Body of pancreas (tissue), 4 donors: ENCODE results near the gene PRKD3. TPM values are rescaled to one million over a fixed set of nuclear protein-coding genes. Genes with fewer than 3 reads are reported as not detected.

ENCODE experiments used
- ATAC-seq: fragments of 150-250 bp; one replicate; pipeline ENCODE4 v1.9.1; 2016
- DNase-seq, 4 donors: peaks; one replicate each; pipeline ENCODE4 v3.0.0-alpha.2; 2019
- H3K27ac ChIP-seq, 4 donors: fragments of 200-600 bp; sonication (generic); 1 replicate in 3 of 4; 2 replicates in 1 of 4; pipeline versions ENCODE4 v1.5.1 to v1.6.1; 2016 to 2019; ENCODE audit warnings: mild to moderate bottlenecking in 1 of 4, mixed read lengths in 1 of 4, moderate library complexity in 1 of 4
- H3K27me3 ChIP-seq, 2 donors: fragments of 200-600 bp; sonication (generic); one replicate each; pipeline ENCODE4 v1.6.0; 2016; ENCODE audit warnings: mild to moderate bottlenecking in 1 of 2
- H3K36me3 ChIP-seq, 2 donors: fragments of 200-600 bp; sonication (generic); replicated peaks in 1 of 2; 2 replicates each; pipeline ENCODE4 v1.5.1; 2016; ENCODE audit warnings: low read depth in 2 of 2; ENCODE audit not compliant: insufficient read depth in 1 of 2
- H3K4me1 ChIP-seq: fragments of 200-600 bp; sonication (generic); one replicate; pipeline ENCODE4 v1.6.0; 2016
- H3K4me3 ChIP-seq, 2 donors: fragments of 200-600 bp; sonication (generic); 1 replicate in 1 of 2; 2 replicates in 1 of 2; pipeline ENCODE4 v1.5.1; 2016 to 2019
- H3K9me3 ChIP-seq, 3 donors: fragments of 200-600 bp; sonication (generic); 1 replicate in 2 of 3; 2 replicates in 1 of 3; pipeline ENCODE4 v1.5.1; 2016
- POLR2A ChIP-seq, 3 donors: fragments of 450-650 bp; IDR thresholded peaks; one replicate each; pipeline ENCODE4 v1.6.1; 2016; ENCODE audit warnings: antibody characterized with exemption in 3 of 3, mild to moderate bottlenecking in 2 of 3
- WGBS, 2 donors: methylation state at CpG; one replicate each; pipeline ENCODE4 v1.1.5; 2017; 5-methylcytosine and 5-hydroxymethylcytosine counted together
- intact Hi-C: fragments of 100-400 bp; cut with DNase I; formaldehyde crosslinking; loops from one replicate; pipeline ENCODE4 v1.15.1; 2023
- total RNA-seq, 2 donors: library from RNA; depleted of rRNA; stranded (reverse); fragments of >200 nt; gene quantifications; one replicate each; pipeline ENCODE4 v1.1.0, GENCODE V29; 2016
- TF ChIP-seq, protein P1 (sequence below), 7 experiments: fragments of 450-650 bp in 4 of 7; fragments of 200-600 bp in 3 of 7; sonication (generic) in 3 of 7; IDR thresholded peaks; one replicate each; pipeline ENCODE4 v1.5.1; 2016 to 2019; ENCODE audit warnings: antibody characterized with exemption in 7 of 7

The PRKD3 gene
- total RNA-seq, 2 donors from 2014 or later = 8.2 to 15.3 TPM

GRCh38 chr2:37338933-37339332, 14.3 kb upstream of the PRKD3 start:
- Histone ChIP-seq H3K36me3 (no peaks in the 10 kb centered on the region), H3K27me3 (no peaks in the 10 kb centered on the region), H3K9me3 (no peaks in the 10 kb centered on the region), H3K27ac (no peak overlapping the region), H3K4me3 (no peak overlapping the region), H3K4me1 (no peaks in the 10 kb centered on the region)
- no peak for DNase-seq
- WGBS, 2 donors = 74 to 75% methylated on average over 4 of the region's 4 CpGs
- no peak for ATAC-seq
- no peak for TF ChIP-seq POLR2A (IDR thresholded peaks at IDR 0.05)
- TF ChIP-seq, protein P1, sequence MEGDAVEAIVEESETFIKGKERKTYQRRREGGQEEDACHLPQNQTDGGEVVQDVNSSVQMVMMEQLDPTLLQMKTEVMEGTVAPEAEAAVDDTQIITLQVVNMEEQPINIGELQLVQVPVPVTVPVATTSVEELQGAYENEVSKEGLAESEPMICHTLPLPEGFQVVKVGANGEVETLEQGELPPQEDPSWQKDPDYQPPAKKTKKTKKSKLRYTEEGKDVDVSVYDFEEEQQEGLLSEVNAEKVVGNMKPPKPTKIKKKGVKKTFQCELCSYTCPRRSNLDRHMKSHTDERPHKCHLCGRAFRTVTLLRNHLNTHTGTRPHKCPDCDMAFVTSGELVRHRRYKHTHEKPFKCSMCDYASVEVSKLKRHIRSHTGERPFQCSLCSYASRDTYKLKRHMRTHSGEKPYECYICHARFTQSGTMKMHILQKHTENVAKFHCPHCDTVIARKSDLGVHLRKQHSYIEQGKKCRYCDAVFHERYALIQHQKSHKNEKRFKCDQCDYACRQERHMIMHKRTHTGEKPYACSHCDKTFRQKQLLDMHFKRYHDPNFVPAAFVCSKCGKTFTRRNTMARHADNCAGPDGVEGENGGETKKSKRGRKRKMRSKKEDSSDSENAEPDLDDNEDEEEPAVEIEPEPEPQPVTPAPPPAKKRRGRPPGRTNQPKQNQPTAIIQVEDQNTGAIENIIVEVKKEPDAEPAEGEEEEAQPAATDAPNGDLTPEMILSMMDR (IDR thresholded peaks at IDR 0.05) = no peak
- intact Hi-C loops = no loop called here

GRCh38 chr2:37337620-37338280, 13.1 kb upstream of the PRKD3 start:
- Histone ChIP-seq H3K27me3 (no peaks in the 10 kb centered on the region), H3K36me3 (no peaks in the 10 kb centered on the region), H3K27ac (no peak overlapping the region), H3K9me3 (no peaks in the 10 kb centered on the region), H3K4me3 (no peak overlapping the region), H3K4me1 (no peaks in the 10 kb centered on the region)
- TF ChIP-seq, protein P1 (IDR thresholded peaks at IDR 0.05) = no peak
- no peak for TF ChIP-seq POLR2A (IDR thresholded peaks at IDR 0.05)
- ATAC-seq (no peak), DNase-seq (no peak)
- intact Hi-C loops = no loop called here
- 65 to 66% methylated on average over 7 of the region's 7 CpGs for WGBS, 2 donors

- intact Hi-C loops = no loop called here
- no peak overlapping the region for H3K27ac ChIP-seq
- H3K36me3 ChIP-seq = no peaks in the 10 kb centered on the region
- no peaks in the 10 kb centered on the region for H3K27me3 ChIP-seq
- TF ChIP-seq POLR2A (IDR thresholded peaks at IDR 0.05) = no peak
- TF ChIP-seq, protein P1 (IDR thresholded peaks at IDR 0.05) = no peak
- no peaks in the 10 kb centered on the region for H3K4me1 ChIP-seq
- DNase-seq (no peak), ATAC-seq (no peak)
- no peak overlapping the region for H3K4me3 ChIP-seq
- no peaks in the 10 kb centered on the region for H3K9me3 ChIP-seq
- 88 to 93% methylated on average over 2 of the region's 2 CpGs for WGBS, 2 donors
These were observed 11.0 kb upstream of the PRKD3 start for GRCh38 chr2:37335604-37336003.

DNA sequence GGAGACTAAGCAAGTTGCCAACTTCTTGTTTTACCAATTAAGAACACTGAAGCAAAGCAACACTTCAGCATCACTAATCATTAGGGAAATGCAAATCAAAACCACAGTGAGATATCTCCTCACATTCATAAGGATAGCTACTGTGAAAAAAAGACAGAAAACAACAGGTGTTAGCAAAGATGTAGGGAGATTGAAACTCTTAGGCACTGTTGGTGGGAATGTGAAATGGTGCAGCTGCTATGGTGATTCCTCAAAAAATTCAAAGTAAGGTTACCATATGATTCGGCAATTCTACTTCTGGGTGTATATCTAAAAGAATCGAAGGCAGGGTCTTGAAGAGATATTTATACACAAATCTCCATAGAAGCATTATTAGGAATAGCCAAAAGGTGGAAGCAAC, 8.6 kb upstream of the PRKD3 start:
- Histone ChIP-seq H3K4me1 (no peaks in the 10 kb centered on the region), H3K9me3 (no peaks in the 10 kb centered on the region), H3K27ac (no peak overlapping the region), H3K36me3 (no peaks in the 10 kb centered on the region), H3K4me3 (no peak overlapping the region), H3K27me3 (no peaks in the 10 kb centered on the region)
- TF ChIP-seq, protein P1 (IDR thresholded peaks at IDR 0.05) = no peak
- no peak for TF ChIP-seq POLR2A (IDR thresholded peaks at IDR 0.05)
- 74 to 82% methylated on average over 2 of the region's 2 CpGs for WGBS, 2 donors
- DNase-seq (no peak), ATAC-seq (no peak)
- intact Hi-C loops = no loop called here

DNA sequence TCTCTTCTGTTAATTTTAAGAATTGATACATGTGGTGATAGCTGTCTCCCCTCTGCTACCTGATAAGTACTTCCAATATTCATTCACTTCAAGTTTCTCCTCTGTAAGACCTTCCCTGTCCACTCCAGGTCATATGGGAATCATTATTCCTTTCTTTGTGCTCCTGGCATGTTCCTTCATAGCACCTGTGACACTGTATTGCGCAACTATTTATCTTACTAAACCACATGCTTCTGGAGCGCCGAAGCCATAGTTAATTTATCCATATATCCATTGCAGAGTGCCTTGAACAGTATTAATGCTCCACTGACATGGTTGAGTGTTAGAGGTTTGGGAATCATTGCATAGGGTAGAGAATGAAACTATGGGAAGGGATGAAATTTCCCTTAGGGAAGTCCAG, 7.9 kb upstream of the PRKD3 start:
- H3K27ac ChIP-seq = no peak overlapping the region
- no peak for ATAC-seq
- intact Hi-C loops = no loop called here
- no peak for TF ChIP-seq POLR2A (IDR thresholded peaks at IDR 0.05)
- TF ChIP-seq, protein P1 (IDR thresholded peaks at IDR 0.05) = no peak
- no peaks in the 10 kb centered on the region for H3K36me3 ChIP-seq
- H3K4me1 ChIP-seq = no peaks in the 10 kb centered on the region
- no peak overlapping the region for H3K4me3 ChIP-seq
- WGBS, 2 donors = 46 to 62% methylated on average over 3 of the region's 3 CpGs
- DNase-seq = no peak
- H3K9me3 ChIP-seq = no peaks in the 10 kb centered on the region
- no peaks in the 10 kb centered on the region for H3K27me3 ChIP-seq
